Fibroblast of villous mesenchyme (primary cell): ENCODE results near the gene SAV1. TPM values are rescaled to one million over a fixed set of nuclear protein-coding genes. Genes with fewer than 3 reads are reported as not detected.

Source experiments
- DNase-seq: peaks from one replicate; pipeline ENCODE4 v3.0.0-alpha.2; 2010; ENCODE audit warnings: low read depth
- H3K4me3 ChIP-seq: 2 replicates; pipeline ENCODE4 v1.5.1; 2011; ENCODE audit warnings: low read depth, mild to moderate bottlenecking, low read length
- total RNA-seq: library from RNA; depleted of rRNA; stranded (reverse); fragments of >200 nt; gene quantifications from 2 replicates; pipeline ENCODE4 v1.2.3, GENCODE V29; 2012
- TF ChIP-seq, protein P1 (sequence below): IDR thresholded peaks from 2 replicates; pipeline ENCODE4 v1.5.1; 2012; ENCODE audit warnings: low read depth, mild to moderate bottlenecking, low read length; ENCODE audit not compliant: insufficient read depth

Gene SAV1
- total RNA-seq, 1 donor = 53.5 TPM

DNA sequence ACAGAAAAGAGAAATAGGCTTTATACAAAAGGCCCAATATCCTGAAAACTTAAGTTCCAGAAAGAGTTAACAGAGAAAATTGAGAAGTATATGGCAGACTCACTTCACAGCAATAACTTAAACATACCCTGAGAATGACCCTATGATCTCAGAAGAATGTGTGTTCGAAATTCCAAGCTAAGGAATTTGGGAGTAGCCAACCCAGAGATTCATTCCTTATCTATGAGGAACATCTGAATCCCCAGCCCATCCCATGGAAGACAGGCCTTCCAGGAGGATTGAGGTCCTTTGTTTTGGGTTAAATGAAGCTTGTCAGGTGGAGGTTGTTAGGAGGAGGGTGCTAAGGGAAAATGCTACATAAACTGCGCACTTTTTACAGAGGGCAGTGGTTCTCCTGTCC is 7.5 kb upstream of the SAV1 start:
- TF ChIP-seq, protein P1, sequence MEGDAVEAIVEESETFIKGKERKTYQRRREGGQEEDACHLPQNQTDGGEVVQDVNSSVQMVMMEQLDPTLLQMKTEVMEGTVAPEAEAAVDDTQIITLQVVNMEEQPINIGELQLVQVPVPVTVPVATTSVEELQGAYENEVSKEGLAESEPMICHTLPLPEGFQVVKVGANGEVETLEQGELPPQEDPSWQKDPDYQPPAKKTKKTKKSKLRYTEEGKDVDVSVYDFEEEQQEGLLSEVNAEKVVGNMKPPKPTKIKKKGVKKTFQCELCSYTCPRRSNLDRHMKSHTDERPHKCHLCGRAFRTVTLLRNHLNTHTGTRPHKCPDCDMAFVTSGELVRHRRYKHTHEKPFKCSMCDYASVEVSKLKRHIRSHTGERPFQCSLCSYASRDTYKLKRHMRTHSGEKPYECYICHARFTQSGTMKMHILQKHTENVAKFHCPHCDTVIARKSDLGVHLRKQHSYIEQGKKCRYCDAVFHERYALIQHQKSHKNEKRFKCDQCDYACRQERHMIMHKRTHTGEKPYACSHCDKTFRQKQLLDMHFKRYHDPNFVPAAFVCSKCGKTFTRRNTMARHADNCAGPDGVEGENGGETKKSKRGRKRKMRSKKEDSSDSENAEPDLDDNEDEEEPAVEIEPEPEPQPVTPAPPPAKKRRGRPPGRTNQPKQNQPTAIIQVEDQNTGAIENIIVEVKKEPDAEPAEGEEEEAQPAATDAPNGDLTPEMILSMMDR = no peak
- no peak for DNase-seq
- H3K4me3 ChIP-seq = no peak overlapping the region

DNA sequence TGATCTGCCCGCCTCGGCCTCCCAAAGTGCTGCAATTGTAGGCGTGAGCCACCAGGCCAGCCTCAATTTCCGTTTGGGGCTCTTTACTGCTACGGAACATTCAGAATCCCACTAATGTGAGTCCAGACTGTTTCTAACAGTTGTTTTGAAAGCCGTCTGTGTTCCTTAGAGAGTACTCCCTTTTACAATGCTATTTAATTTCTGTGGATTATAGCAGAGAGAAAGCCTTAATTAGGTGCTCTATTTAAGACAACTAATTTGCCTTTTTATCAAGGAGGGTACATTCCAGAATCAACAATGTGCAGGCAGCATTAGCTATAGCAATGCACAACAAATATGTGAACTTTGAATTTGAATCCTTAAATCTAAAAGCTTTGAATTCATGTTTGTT is 2.8 kb upstream of the SAV1 start:
- TF ChIP-seq, protein P1 = no peak

DNA sequence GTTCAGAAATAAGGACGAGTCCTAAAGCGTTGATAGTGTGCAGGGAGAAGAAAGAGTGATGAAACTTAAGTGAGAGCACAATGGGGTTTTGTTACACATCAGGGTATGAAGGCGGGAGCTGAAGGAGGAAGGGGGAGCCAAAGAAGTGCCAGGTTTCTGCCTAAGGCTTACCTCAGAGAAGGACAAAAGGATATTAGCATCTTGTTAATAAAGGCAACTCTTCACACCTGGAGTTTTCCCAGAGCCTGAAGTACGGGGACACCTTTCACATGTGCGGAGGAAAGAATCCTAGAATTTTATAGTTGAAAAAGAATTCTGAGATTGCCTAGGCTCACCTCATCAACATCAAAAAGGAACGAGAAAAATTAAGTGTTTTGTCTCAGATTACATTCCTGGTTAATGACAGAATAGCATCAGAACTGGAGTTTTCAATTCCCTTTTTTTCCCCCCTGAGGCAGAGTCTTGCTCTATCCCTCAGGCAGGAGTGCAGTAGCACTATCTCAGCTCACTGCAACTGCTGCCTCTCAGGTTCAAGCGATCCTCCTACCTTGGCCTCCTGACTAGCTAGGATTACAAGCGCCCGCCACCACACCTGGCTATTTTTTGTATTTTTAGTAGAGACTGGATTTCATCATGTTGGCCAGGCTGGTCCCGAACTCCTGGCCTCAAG is 2.2 kb upstream of the SAV1 start:
- DNase-seq = no peak
- H3K4me3 ChIP-seq = no peak overlapping the region
- TF ChIP-seq, protein P1 = no peak

More for the DNA sequence above, 2.8 kb upstream of the SAV1 start:
- H3K4me3 ChIP-seq = no peak overlapping the region
- no peak for DNase-seq

DNA sequence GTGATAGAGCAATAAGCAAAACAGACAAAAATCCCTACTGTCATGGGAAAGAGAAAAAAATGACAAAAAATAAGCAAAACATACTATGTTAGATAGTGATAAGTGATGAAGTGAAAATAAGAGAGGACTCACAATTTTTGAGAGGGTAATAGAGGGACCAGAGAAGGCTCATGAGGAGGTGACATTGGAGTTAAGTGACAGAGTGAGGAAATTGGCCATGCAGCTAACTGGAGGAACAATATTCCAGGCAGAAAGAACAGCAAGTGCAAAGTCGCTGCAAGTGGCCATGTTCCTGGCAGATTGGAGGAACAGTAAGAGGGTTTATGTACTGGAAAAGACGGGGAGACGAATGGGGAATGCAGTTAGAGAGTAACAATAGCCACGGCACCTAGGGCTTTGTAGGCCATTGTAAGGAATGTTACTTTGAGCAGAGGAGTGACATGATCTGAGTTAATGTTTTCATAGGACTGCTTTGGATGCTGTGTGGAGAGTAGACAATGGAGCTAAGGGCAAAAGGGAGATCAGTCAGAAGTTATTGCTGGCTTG is 1.4 kb upstream of the SAV1 start:
- no peak overlapping the region for H3K4me3 ChIP-seq
- TF ChIP-seq, protein P1 = no peak
- no peak for DNase-seq

DNA sequence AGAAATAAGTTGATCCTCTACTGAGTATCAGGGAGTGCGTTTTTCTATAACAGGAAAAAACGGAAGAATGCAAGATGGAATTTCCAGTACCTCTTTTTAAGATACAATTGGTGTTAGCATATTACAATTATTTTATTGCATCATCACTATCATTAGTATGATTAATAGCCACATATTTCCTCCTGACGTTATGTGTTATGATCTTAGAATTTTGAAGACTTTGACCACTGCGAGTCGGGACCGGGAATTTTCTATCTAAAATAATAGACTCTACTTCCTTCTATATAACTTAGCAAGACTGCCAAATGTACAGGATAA is 679 bp upstream of the SAV1 start:
- TF ChIP-seq, protein P1 = no peak
- H3K4me3 ChIP-seq = peak overlapping the region; percentile 91
- DNase-seq = no peak

DNA sequence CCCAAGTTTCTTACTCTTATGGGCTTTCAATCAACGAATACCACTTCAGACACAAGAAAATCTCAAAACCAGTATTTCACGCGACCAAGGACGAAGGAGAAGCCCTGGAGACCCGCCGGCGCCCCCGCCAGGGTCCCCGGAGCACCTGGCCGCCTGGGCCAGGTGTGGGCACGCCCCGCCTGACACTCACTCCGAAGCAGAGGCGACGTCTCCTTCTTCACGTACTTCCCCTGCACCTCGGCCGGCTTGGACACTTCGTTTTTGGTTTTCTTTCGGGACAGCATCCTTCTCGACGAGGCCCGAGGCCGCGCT is 466 bp downstream of the SAV1 start:
- TF ChIP-seq, protein P1 = no peak
- no peak for DNase-seq
- peak overlapping the region; percentile 91 for H3K4me3 ChIP-seq
